Erythroblast (primary cell): ENCODE measurements around the gene COG5.

Experiments
- GATA1 ChIP-seq: IDR thresholded peaks from 2 replicates; pipeline ENCODE4 v1.6.1; 2011; ENCODE audit warnings: low read depth, mild to moderate bottlenecking, control low read depth, low read length, moderate library complexity
- POLR2A ChIP-seq: IDR thresholded peaks from 2 replicates; pipeline ENCODE4 v1.6.1; 2011; ENCODE audit warnings: mild to moderate bottlenecking, low read length

DNA sequence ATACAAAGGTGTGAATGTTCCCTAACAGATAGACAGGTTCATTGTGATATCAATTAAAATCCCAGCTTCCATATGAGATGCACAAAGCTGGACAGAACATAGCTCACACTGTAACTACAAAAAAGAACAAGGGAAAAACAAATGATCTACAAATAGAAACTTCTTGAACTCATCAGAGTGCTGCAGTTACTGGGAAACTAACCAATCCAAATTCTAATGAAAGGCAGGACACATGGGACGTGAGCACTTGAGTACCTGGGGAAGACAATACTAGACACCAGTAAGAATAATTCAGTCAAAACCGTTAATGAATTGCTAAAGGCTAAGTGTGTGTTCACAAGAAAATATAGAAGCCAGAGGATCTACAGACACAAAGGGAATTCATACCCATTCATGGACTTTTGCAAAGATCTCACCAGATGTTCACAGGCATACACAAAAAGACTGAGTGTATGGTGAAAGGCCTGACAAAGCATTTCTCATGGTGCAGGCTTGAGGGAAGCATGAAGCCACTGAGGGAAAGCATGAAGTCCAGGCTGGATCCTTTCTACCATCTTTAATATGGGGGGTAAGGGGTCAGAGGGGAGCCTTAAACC lies 101.7 kb downstream of the COG5 start:
- TF ChIP-seq POLR2A = no peak
- no peak for TF ChIP-seq GATA1
